Activated CD4-positive, alpha-beta T cell treated with anti-CD3 and anti-CD28 coated beads, Interleukin-2, Interleukin-4, amounts not matched to agents 100 ng/mL and 50 ng/mL, durations not matched to agents 16 hours and 8 hours (primary cell): Measurements from ENCODE around the gene COMMD1.
"Not testable (repeated sequence)": the region's sequence is repeated elsewhere in the genome, so short reads cannot be mapped to it uniquely, and the experiment has no call there.

Experiments used
- DNase-seq: peaks from one replicate; pipeline ENCODE4 v3.0.0-alpha.2; 2020; ENCODE audit warnings: low spot score

The COMMD1 gene

GRCh38 chr2:62141142-62141740, 235.8 kb downstream of the COMMD1 start:
- no peak for DNase-seq

- no peak for DNase-seq
These were observed 236.6 kb downstream of the COMMD1 start for GRCh38 chr2:62142054-62142453.

- DNase-seq: no peak
These were observed 238.2 kb downstream of the COMMD1 start for GRCh38 chr2:62143696-62144095.

GRCh38 chr2:62144689-62145477, 239.4 kb downstream of the COMMD1 start:
- DNase-seq: no peak

- no peak for DNase-seq
These were observed 240.1 kb downstream of the COMMD1 start for GRCh38 chr2:62145478-62146100.

- DNase-seq: not testable (repeated sequence)
These were observed 241.3 kb downstream of the COMMD1 start for GRCh38 chr2:62146790-62147189.

GRCh38 chr2:62147610-62148301, 242.3 kb downstream of the COMMD1 start:
- DNase-seq: no peak

GRCh38 chr2:62149708-62150107, 244.2 kb downstream of the COMMD1 start:
- DNase-seq: peak; percentile 24

GRCh38 chr2:62150597-62151305, 245.3 kb downstream of the COMMD1 start:
- no peak for DNase-seq

- no peak for DNase-seq
These were observed 245.8 kb downstream of the COMMD1 start for GRCh38 chr2:62151306-62151638.

- DNase-seq: no peak
These were observed 246.5 kb downstream of the COMMD1 start for GRCh38 chr2:62152000-62152399.

GRCh38 chr2:62156861-62157496, 251.5 kb downstream of the COMMD1 start:
- DNase-seq: no peak

- DNase-seq: no peak
These were observed 253.1 kb downstream of the COMMD1 start for GRCh38 chr2:62158444-62159121.

- DNase-seq: not testable (repeated sequence)
These were observed 255.2 kb downstream of the COMMD1 start for GRCh38 chr2:62160691-62161090.

- no peak for DNase-seq
These were observed 257.8 kb downstream of the COMMD1 start for GRCh38 chr2:62163106-62163831.

- DNase-seq: no peak
These were observed 258.4 kb downstream of the COMMD1 start for GRCh38 chr2:62163834-62164233.

GRCh38 chr2:62175728-62176127, 270.3 kb downstream of the COMMD1 start:
- no peak for DNase-seq

GRCh38 chr2:62176801-62177200, 271.3 kb downstream of the COMMD1 start:
- DNase-seq: no peak

GRCh38 chr2:62177392-62178049, 272.0 kb downstream of the COMMD1 start:
- DNase-seq: no peak
